GM12892 (cell line): Measurements from ENCODE around the gene ENOX1.

ENCODE experiments used
- POLR2A ChIP-seq: IDR thresholded peaks from 2 replicates; pipeline ENCODE4 v1.6.1; 2011; ENCODE audit warnings: low read depth, low read length, control low read depth
- POLR2AphosphoS5 ChIP-seq: IDR thresholded peaks from 2 replicates; pipeline ENCODE4 v1.6.1; 2011; ENCODE audit warnings: low read depth, low read length, control low read depth
- TAF1 ChIP-seq: IDR thresholded peaks from 2 replicates; pipeline ENCODE4 v1.6.1; 2011; ENCODE audit warnings: low read depth, mild to moderate bottlenecking, control low read depth, low read length, borderline replicate concordance

GRCh38 chr13:43319617-43320444, 466.9 kb downstream of the ENOX1 start:
- no peak for TF ChIP-seq POLR2A
- no peak for TF ChIP-seq TAF1
- no peak for TF ChIP-seq POLR2AphosphoS5
